ENCODE measurements around the gene RBM24.

RBM24 gene

GRCh38 chr6:17278289-17279063 lies 2.7 kb upstream of the RBM24 start:
- H3K9me3 Mint-ChIP-seq: no peaks in the 10 kb centered on the region
- peaks cover 9% of the 10 kb centered on the region for H3K4me1 Mint-ChIP-seq

GRCh38 chr6:17280138-17280537 lies 1.0 kb upstream of the RBM24 start:
- Mint-ChIP-seq H3K27ac (no peak overlapping the region), H3K27me3 (peaks cover 55% of the 10 kb centered on the region), H3K4me1 (peaks cover 9% of the 10 kb centered on the region), H3K9me3 (no peaks in the 10 kb centered on the region), H3K36me3 (no peaks in the 10 kb centered on the region), H3K4me3 (peak overlapping the region; percentile 19)

More at GRCh38 chr6:17278289-17279063, 2.7 kb upstream of the RBM24 start:
- Mint-ChIP-seq H3K4me3 (no peak overlapping the region), H3K27me3 (peaks cover 58% of the 10 kb centered on the region), H3K36me3 (no peaks in the 10 kb centered on the region), H3K27ac (no peak overlapping the region)

DNA sequence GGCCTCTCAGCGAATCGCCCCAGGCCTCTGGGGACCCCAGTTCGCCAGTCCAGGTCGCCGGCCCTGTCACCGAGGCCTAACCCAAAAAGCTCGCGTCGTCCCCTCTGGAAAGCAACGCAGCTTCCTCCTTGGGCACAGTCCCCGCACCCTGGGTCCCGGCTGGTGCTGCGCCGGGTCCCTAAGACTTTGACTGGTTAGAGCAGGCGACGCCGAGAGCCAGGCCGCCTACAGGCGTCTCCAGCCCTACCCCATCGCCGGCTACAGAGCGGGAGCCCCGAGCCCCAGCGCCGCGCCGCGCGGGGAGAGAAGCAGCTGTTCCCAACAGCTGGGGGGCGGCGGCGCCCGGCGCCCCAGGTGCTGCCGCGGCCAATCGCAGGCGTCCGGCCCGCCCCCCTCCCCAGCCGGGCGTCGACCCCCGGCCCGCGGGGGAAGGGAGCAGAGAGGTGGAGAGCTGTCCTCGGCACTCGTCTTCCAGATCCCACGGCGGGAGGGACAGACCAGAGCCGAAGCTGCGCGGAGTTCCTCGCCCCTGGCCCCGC lies 540 bp upstream of the RBM24 start:
- Mint-ChIP-seq H3K4me3 (no peak overlapping the region), H3K27me3 (peaks cover 56% of the 10 kb centered on the region), H3K36me3 (no peaks in the 10 kb centered on the region), H3K4me1 (peaks cover 9% of the 10 kb centered on the region), H3K27ac (no peak overlapping the region), H3K9me3 (no peaks in the 10 kb centered on the region)

GRCh38 chr6:17281497-17282481 lies 628 bp downstream of the RBM24 start:
- Mint-ChIP-seq H3K9me3 (no peaks in the 10 kb centered on the region), H3K27me3 (peaks cover 63% of the 10 kb centered on the region), H3K4me3 (peak overlapping the region; percentile 78), H3K4me1 (peaks cover 9% of the 10 kb centered on the region), H3K27ac (no peak overlapping the region), H3K36me3 (no peaks in the 10 kb centered on the region)

GRCh38 chr6:17283074-17283473 lies 1.9 kb downstream of the RBM24 start:
- H3K27ac Mint-ChIP-seq: no peak overlapping the region
- no peaks in the 10 kb centered on the region for H3K36me3 Mint-ChIP-seq
- peaks cover 9% of the 10 kb centered on the region for H3K4me1 Mint-ChIP-seq
- H3K27me3 Mint-ChIP-seq: peaks cover 58% of the 10 kb centered on the region
- H3K9me3 Mint-ChIP-seq: no peaks in the 10 kb centered on the region
- no peak overlapping the region for H3K4me3 Mint-ChIP-seq

DNA sequence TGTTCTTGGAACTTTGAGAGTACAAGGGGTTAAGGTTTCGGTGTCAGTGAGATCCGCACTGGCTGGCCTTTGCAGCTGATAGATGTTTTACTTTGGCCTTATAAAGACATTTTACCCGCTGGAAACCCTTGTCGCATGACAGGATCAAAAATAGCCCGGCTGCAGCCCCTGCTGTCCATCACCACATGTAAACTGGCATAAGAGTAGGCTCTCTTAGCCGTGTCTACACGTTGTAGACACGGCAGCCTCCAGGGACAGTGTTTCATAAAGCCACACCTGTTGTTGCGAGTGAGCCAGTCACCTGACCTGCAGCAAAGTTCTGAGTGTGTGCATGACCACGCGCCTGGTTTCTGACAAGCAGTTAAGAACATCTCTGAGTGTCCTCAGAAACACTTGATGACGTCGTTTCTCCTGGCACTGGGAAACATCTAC lies 8.5 kb downstream of the RBM24 start:
- Mint-ChIP-seq H3K4me1 (no peaks in the 10 kb centered on the region), H3K36me3 (no peaks in the 10 kb centered on the region), H3K9me3 (no peaks in the 10 kb centered on the region), H3K27ac (no peak overlapping the region), H3K27me3 (peaks cover 31% of the 10 kb centered on the region), H3K4me3 (no peak overlapping the region)

- H3K27ac Mint-ChIP-seq: no peak overlapping the region
- H3K9me3 Mint-ChIP-seq: no peaks in the 10 kb centered on the region
- H3K27me3 Mint-ChIP-seq: peaks cover 16% of the 10 kb centered on the region
- H3K4me1 Mint-ChIP-seq: no peaks in the 10 kb centered on the region
- H3K4me3 Mint-ChIP-seq: no peak overlapping the region
- H3K36me3 Mint-ChIP-seq: no peaks in the 10 kb centered on the region
These were observed 10.6 kb downstream of the RBM24 start for GRCh38 chr6:17291778-17292177.

DNA sequence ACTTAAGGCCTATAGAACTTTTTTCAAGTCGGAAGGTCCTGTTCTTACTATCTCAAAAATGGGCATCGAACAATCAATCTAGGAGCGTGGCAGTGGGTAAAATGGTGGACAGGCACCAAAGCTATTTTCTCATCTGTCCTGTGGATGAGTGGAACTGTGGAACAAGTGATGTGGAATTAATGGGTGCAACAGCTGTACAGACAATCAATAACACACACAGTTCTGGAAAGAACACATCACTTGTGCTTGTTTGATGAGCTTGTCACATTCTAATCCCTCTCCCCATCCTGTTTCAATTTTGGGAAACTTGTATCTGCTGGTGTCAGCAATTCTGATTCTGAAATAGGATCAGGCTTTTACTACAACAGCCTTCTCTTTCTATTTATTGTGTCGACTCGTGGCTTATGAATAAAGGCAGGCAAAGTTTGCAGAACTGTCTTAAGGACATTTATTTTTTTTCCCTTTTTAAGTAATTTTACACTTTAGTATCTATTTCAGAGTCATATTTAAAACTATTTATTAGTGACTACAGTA lies 11.5 kb downstream of the RBM24 start:
- no peaks in the 10 kb centered on the region for H3K4me1 Mint-ChIP-seq
- H3K27ac Mint-ChIP-seq: no peak overlapping the region
- H3K4me3 Mint-ChIP-seq: no peak overlapping the region
- no peaks in the 10 kb centered on the region for H3K9me3 Mint-ChIP-seq
- H3K36me3 Mint-ChIP-seq: no peaks in the 10 kb centered on the region
- H3K27me3 Mint-ChIP-seq: peaks cover 18% of the 10 kb centered on the region

DNA sequence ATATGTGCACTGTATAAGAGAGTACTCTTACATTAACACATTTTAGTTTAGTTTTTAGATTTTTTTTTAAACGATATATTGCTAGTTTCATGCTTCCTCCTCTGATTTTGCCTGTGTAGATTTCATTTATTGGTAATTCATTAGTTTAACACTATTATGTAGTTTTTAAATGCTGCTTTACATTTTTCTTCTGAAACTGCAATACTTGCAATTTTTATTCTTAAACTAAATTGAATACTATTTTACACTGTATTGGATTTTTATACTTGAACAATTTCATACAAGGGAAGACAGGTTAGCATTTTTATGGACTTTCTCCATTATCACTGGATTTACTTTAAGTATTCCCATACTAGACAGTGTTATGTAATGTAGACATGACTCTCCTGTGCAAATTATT lies 12.2 kb downstream of the RBM24 start:
- Mint-ChIP-seq H3K9me3 (no peaks in the 10 kb centered on the region), H3K4me3 (no peak overlapping the region), H3K27me3 (peaks cover 16% of the 10 kb centered on the region), H3K27ac (no peak overlapping the region), H3K36me3 (no peaks in the 10 kb centered on the region), H3K4me1 (no peaks in the 10 kb centered on the region)

DNA sequence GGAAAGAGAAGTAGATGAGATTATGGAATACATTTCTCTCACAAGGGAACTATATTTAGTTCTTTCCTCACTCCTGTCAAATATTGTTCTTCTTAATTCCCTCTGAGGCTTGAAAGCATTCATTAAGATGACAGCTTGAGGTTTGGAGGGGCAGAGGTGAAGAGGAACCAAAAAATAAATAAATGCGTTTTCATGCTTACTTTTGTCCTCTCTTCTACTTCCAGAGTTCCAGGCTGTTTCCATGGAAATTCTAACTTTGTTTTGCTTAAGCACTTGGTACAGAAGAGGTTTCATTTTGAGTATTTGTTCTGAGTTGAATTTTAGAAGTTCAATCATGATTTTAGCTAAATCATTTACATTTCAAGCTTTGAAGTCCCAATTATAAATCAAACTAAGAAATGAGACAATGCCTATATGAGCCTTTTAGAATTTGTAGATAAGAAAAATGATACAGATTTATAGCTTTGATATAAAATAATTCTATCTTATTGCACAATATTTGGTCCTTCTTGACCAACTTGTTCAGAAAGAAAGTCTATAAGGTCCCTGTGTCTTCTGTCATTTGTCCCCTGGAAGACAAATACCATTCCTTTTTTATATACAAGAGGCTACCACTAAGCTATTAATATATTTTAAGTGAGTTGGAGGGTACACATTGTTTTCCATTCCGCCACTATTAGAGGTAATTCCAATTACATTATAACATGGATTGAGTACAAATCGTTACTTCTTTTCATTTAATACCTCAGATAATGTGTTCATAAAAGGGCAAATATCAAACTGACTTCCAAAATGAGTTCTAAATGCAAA lies 16.3 kb downstream of the RBM24 start:
- H3K27ac Mint-ChIP-seq: no peak overlapping the region

GRCh38 chr6:17298257-17298656 lies 17.1 kb downstream of the RBM24 start:
- Mint-ChIP-seq H3K9me3 (no peaks in the 10 kb centered on the region), H3K27ac (no peak overlapping the region), H3K4me1 (no peaks in the 10 kb centered on the region), H3K36me3 (no peaks in the 10 kb centered on the region), H3K4me3 (no peak overlapping the region), H3K27me3 (peaks cover 11% of the 10 kb centered on the region)

More for the DNA sequence above, 16.3 kb downstream of the RBM24 start:
- no peaks in the 10 kb centered on the region for H3K4me1 Mint-ChIP-seq
- H3K27me3 Mint-ChIP-seq: peaks cover 11% of the 10 kb centered on the region
- H3K4me3 Mint-ChIP-seq: no peak overlapping the region
- no peaks in the 10 kb centered on the region for H3K9me3 Mint-ChIP-seq
- H3K36me3 Mint-ChIP-seq: no peaks in the 10 kb centered on the region

DNA sequence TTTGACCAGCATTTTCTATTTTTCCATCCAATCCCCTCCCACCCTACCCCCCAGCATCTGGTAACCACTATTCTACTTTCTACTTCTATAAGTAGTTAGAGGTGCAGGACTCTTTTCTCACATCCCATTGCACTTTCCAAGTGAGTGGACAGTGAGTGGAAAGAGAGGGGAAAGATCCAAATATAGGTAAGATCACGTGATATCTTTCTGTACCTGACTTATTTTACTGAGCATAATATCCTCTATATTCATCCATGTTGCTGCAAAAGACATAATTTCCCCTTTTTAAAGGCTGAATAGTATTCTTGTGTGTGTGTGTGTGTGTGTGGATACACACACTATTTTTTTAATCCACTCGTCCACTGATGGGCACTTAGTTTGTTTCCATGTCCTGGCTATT lies 18.1 kb downstream of the RBM24 start:
- Mint-ChIP-seq H3K9me3 (no peaks in the 10 kb centered on the region), H3K4me1 (no peaks in the 10 kb centered on the region), H3K4me3 (no peak overlapping the region), H3K27ac (no peak overlapping the region), H3K36me3 (no peaks in the 10 kb centered on the region), H3K27me3 (peaks cover 11% of the 10 kb centered on the region)

GRCh38 chr6:17299750-17300149 lies 18.6 kb downstream of the RBM24 start:
- Mint-ChIP-seq H3K27me3 (peaks cover 11% of the 10 kb centered on the region), H3K9me3 (no peaks in the 10 kb centered on the region), H3K36me3 (no peaks in the 10 kb centered on the region), H3K4me1 (no peaks in the 10 kb centered on the region), H3K4me3 (no peak overlapping the region), H3K27ac (no peak overlapping the region)

DNA sequence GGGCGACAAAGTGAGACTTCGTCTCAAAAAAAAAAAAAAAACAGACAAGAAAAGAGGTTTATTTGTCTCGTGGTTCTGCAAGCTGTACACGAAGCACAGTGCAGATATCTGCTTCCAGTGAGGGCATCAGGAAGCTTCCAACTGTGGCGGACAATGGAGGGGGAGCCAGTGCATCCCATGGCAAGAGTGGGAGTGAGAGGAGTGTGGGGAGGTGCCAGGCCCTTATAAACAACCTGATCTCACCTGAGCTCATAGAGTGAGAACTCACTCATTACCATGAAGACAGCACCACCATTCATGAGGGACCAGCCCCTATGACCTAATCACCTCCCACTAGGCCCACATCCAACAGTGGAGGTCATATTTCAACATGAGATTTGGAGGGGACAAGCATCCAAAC lies 19.5 kb downstream of the RBM24 start:
- Mint-ChIP-seq H3K27ac (no peak overlapping the region), H3K4me1 (no peaks in the 10 kb centered on the region), H3K36me3 (no peaks in the 10 kb centered on the region), H3K27me3 (peaks cover 11% of the 10 kb centered on the region), H3K4me3 (no peak overlapping the region), H3K9me3 (no peaks in the 10 kb centered on the region)

- H3K27me3 Mint-ChIP-seq: peaks cover 4% of the 10 kb centered on the region
- H3K4me1 Mint-ChIP-seq: no peaks in the 10 kb centered on the region
- H3K27ac Mint-ChIP-seq: no peak overlapping the region
- no peaks in the 10 kb centered on the region for H3K9me3 Mint-ChIP-seq
- no peak overlapping the region for H3K4me3 Mint-ChIP-seq
- no peaks in the 10 kb centered on the region for H3K36me3 Mint-ChIP-seq
These were observed 22.3 kb downstream of the RBM24 start for GRCh38 chr6:17303444-17303843.
